Fibroblast of mammary gland (primary cell): ENCODE measurements around the gene SNN.

Source experiments
- DNase-seq: peaks from one replicate; pipeline ENCODE4 v3.0.0-alpha.2; 2010; ENCODE audit warnings: low read depth
- H3K4me3 ChIP-seq: 2 replicates; pipeline ENCODE4 v1.5.1; 2011; ENCODE audit warnings: low read depth, mild to moderate bottlenecking, low read length, moderate library complexity; ENCODE audit not compliant: control insufficient read depth
- CTCF ChIP-seq: conservative IDR thresholded peaks from 2 replicates; pipeline ENCODE4 v1.5.1; 2011; ENCODE audit warnings: low read depth, low read length, inconsistent platforms; ENCODE audit not compliant: control insufficient read depth, insufficient read depth

SNN gene

GRCh38 chr16:11630046-11630767 is 38.0 kb upstream of the SNN start:
- no peak overlapping the region for H3K4me3 ChIP-seq
- TF ChIP-seq CTCF = no peak
- no peak for DNase-seq

- no peak for TF ChIP-seq CTCF
- no peak overlapping the region for H3K4me3 ChIP-seq
- no peak for DNase-seq
Observed at GRCh38 chr16:11630768-11631056, 37.5 kb upstream of the SNN start.

- no peak overlapping the region for H3K4me3 ChIP-seq
- DNase-seq = no peak
- no peak for TF ChIP-seq CTCF
Observed at GRCh38 chr16:11631214-11631613, 37.0 kb upstream of the SNN start.

DNA sequence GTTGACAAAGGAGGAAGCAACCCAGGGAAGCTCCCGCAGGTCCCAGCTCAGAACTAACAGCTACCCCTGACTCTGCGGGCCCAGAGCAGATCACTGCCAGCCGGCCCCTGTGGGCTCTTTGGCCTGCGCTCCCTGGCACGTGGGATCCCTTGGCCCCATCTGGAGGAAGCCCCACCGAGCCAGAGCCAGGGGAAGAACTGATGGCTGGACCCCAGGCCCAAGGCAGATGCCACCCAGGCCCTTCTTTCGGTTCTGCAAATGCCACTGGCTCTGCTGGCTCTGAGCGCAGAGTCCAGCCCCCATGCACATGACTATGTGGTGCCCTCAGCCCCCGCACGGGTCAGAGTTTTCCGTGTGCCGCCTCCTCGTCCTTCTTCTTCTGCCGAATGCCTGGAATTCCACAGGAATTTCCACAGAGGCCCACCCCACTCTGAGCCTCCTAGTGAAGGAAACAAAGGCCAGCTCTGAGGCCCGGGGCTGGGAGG is 35.8 kb upstream of the SNN start:
- peak; percentile 69 for DNase-seq
- no peak overlapping the region for H3K4me3 ChIP-seq
- no peak for TF ChIP-seq CTCF

GRCh38 chr16:11633113-11633512 is 35.1 kb upstream of the SNN start:
- H3K4me3 ChIP-seq = no peak overlapping the region
- TF ChIP-seq CTCF = no peak
- no peak for DNase-seq

GRCh38 chr16:11634312-11634711 is 33.9 kb upstream of the SNN start:
- H3K4me3 ChIP-seq = no peak overlapping the region
- DNase-seq = no peak
- no peak for TF ChIP-seq CTCF
